NCI-H226 (cell line): ENCODE data around the gene PRKN.
"Not testable (repeated sequence)": the region's sequence is repeated elsewhere in the genome, so short reads cannot be mapped to it uniquely, and the experiment has no call there.

Experiments
- DNase-seq: peaks from one replicate; pipeline ENCODE4 v3.0.0-alpha.2; 2015

The PRKN gene

DNA sequence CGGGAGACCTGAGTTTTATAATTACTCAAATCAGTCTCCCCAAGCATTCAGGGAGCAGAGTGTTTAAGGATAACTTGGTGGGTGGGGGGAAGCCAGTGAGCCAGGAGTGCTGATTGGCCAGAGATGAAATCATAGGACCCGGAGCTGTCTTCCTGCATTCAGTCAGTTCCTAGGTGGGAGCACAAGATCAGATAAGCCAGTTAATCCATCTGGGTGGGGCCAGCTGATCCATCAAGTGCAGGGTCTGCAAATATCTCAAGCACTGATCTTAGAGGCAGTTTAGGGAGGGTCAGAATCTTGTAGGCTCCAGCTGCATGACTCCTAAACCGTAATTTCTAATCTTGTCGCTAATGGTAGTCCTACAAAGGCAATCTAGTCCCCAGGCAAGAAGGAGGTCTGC is 196.2 kb downstream of the PRKN start:
- DNase-seq: not testable (repeated sequence)

DNA sequence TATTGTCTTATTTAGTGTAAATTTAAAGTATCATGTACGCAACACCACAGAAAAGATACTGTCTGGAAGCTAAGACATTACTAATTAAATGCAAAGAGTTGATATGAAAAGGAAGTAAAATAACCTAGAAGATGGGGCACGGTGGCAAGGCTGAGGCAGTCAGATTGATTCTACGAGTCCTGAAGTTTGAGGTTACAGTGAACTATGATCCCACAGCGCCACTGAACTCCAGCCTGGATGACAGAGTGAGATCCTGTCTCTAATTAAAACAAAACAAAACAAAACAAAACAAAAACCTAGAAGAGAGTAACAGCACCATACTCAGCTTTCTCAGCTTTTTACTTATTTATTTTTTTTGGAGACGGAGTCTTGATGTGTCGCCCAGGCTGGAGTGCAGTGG is 199.0 kb downstream of the PRKN start:
- DNase-seq: no peak

DNA sequence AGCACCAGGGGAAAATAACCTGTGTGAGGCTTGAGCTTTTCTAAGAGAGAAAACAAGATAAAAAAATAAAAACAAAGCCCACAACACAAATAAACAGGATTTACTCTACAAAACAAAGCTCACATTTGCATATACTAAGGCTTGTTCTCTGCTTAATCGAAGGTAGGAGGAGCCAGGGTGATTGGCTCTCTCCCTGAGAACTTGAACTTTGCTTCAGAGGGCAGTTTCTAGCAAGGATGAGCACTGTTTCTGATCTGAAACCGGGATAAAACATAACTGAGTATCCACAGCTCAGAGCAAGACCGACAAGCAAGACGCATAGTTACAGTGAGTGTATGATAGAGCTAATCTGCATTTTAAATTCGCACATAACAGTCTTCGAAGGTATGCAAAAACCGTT is 200.6 kb downstream of the PRKN start:
- DNase-seq: no peak

DNA sequence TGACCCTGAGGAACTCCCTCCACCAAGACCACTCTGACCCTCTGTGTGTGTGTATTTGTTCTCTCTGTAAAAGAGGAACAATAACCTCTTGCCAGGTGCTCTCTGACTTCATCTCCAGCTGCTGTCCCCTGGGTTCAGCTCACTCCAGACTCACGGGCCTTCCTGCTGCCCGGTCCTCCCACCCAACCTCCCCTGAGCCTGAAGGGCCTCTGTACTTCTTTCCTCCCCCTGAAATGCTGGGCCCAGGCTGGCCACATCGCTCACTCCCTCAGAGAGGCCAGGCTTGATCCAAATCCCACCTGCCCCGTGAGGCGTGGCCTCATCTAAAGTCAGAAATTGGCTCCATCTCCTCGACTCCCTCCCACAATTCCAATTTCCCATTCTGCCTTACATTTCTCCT is 202.4 kb downstream of the PRKN start:
- DNase-seq: no peak

DNA sequence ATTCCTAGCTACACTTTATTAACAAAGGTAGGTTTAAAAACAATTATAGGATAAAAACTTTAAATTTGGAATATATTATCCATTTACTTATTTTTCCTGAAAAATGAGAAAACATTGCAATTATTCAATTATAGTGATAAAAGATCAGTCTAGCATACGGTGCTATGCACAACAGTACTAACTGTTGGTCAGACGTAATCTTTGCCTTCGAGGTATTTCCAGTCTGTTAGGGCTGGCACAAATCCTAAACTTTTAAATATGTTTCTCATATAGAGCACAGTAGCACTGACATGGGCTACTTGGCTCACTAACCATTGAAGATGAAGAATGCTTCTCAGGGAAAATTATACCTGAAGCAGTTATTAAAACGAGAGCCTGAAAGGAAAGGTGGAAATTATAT is 214.8 kb downstream of the PRKN start:
- DNase-seq: no peak

DNA sequence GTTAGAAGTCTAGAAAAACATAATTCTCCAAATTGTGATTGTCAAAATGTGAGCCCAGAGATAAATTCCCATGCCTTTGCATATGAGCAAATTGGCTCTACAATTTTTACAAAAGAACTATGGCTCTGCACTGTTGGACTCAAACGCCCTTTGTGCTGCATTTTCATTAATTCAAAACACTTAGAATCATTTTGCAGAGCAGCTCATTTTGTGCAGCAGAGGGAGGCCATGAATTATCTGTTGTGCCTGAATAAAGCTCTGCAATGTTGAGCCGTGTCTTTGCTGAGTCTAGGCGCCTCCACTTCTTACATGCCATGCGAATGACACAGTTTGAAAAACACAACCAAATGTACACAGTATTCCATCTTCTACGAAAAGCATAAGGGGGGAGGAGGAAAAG is 230.2 kb downstream of the PRKN start:
- DNase-seq: no peak

DNA sequence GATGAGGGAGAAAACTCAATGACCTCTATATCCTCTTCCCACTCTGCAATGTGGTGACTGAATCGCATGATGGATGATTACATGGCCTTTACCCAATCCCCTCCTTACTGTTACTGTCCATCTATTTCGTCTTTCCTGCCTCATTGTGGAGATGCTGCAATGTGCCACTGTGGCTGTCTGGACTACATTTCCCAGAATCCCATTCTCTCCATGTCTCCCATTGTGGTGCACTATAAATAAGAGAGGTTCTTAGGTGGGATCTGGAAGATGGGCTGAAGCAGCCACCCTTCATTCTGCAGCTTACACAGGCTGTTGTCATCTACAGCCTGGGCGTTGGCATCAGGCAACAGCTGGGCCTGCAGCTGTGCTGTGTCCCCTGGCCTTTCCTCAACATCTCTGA is 233.6 kb downstream of the PRKN start:
- no peak for DNase-seq

DNA sequence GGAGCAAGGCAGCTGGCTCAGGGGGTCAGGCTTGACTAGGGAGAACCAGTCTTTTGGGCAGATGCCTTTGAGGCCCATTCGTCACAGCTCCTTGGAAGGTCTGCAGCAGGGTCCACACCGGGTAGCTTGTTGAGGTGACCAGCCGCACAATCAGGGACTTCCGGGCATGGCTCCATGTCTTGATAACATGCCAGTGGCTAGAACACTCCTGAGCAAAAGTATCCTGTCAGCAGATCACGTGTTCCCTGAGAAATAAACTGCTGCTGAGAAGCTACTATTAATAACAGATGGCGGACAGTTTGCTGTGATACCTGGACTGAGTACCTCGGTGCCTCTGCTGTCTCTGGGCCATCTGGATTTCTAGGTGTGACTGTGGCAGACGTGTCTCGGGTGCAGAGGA is 235.9 kb downstream of the PRKN start:
- no peak for DNase-seq

DNA sequence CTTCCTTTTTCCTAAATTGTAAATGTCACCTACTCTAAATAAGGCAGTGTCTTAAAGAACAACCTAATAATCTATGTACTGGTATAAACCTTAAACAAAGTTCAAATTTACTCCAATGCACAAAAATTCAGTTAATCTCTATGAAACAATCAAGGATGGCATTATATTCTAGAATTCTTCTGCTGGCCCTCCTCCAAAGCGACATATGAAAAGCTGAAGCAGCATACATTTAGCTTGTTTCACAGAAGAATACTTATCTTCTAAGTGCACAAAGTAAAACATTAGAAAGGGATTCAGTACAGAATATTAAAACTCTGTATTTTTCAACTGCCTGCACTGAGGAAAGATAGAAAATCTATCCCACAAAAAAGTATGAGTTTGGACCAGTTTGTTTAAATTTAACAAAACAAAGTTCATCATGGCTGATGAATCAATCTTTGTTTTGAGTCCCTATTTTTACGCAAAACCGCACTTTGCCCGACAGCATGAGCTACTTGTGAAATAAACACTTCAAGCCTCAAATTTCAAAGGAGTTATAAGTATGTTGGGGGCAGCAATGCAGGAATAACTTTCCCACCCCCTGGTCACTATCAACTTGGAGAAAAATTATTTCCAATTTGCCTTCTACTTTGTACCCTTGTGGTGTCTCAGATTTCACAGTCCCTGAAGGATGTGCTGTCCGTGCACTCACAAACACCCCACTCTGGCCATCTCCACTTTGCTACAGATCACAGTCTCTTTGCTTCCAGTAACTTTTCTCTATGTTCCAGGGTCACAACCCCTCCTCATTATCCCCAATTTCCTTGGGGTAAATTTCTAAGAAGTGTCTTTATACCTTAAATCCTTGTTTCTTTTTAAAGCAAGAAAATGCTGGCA is 238.2 kb downstream of the PRKN start:
- DNase-seq: no peak

DNA sequence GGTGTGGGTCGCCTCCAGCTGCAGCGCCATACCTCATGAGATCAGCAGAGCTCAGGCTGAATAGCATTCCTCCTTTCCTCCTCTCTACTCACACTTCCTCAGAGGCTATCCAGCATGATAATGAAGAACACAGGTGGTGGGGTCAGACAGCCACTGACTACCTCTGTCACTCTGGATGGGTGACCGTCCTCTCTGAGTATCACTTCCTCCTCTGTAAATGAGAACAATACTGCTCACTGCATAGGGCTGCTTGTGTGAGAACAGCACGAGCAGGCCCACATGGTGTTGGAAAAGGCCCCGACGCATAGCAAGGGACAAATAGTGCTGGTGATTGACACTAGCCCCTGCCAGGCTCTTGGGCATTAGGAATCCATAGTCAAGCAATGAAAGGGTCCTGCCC is 239.1 kb downstream of the PRKN start:
- DNase-seq: no peak

DNA sequence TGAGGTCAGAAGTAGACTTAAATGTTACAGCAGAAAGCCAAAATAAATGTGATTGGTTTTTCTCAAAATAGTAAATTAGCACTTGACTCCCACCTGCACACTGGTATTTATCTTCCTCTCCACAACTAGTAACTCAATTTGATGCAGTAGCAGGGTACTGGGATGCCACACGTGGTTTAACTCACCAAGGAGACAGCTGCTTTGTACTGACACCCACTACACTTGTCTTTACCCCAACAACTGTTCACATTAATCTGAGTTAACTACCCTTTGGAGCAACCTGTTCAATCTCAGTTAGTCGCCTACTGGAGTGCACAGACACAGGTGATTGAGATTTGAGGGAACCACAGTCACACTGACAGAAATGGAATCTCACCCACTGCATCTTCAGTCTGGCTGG is 242.1 kb downstream of the PRKN start:
- no peak for DNase-seq

DNA sequence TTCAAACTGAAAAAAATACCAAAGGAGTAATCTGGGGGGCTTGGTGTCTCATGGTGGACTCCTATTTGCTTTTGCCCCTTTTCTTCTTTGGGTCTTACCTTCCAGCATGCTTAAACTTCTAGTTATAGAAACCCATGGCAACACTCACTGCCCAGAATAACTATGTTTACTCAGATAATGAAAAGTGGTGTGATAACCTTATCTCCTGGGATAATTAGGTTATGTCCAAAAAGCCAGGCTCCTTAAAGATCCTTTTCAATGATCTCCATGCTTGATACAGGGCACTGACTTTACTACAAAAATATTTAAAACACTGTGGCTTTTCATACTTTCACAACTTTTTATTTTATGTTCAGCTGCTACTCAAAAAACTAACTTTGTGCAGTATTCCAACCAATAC is 245.6 kb downstream of the PRKN start:
- DNase-seq: no peak

DNA sequence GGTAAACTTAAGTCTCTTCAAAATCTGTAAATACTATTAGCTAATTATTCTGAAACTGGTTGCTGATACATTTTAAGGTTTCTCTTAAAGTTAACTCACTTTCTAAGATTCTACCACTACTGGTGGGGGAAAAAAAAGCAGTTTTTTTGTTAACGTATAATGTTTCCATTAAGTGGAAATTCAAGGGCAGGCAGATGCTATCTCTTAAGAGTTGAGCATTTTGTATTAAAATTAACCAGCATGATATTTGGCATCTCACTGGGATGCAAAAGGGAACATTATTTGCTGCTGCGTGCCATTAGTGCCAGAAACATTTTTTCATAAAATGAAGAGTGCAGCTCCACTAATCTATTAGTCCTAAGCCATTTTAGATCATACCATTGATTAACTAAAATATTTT is 246.2 kb downstream of the PRKN start:
- no peak for DNase-seq

DNA sequence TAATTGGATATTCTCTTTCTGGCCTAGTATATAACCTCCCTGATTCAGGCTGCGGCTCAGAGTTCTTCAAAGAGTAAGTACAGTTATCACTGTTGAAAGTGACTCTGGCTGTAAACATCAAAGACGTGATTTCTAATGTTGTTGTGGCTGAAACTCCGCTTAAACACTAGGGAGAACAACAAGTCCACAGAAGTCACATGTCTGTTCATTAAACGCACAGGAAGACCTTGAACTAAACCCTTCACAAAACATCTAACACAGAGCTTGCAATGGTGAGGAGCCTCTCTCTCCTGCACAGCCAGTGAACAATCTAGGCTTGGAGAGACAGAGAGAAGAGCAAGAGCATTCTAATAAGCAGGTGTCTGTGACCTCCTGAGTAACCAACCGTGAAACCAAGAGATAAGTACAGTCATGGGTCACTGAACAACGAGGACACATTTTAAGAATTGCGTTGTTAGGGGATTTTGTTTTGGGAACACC is 249.3 kb downstream of the PRKN start:
- no peak for DNase-seq

DNA sequence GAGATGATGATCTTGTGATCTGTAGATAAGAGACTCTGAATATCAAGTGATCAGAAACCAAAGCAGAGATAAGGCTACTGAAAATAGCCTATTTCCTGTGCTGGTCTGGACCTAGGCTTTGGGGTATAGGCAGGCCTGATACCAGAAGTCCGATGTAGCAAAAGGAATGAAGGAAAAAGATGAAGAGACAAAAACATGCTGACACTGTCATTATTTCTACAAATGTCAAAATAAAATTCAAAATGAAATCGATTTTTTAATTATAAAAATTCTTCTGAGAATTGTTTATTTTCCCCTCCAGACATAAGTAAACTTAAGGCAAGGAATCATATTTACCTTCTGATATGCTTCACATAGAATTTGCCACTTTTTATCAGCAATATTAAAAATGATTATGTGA is 252.8 kb downstream of the PRKN start:
- no peak for DNase-seq

DNA sequence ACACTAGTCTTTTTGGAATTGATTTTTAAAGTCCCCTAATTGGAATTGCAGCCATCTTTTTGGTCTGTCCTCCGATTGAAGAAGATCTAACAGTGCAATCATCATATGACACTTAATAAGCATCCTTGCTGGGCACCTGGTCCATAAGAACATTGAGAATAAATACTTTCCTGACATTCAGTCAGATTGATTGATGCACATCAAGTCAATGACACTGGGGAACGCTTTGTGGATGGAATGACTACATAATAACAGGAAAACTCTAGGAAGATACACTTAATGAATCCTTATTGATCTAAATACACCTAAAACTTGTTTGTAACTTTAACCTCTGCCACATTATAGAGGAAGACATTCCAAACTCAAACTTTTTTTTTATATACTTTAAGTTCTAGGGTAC is 255.7 kb downstream of the PRKN start:
- DNase-seq: no peak

DNA sequence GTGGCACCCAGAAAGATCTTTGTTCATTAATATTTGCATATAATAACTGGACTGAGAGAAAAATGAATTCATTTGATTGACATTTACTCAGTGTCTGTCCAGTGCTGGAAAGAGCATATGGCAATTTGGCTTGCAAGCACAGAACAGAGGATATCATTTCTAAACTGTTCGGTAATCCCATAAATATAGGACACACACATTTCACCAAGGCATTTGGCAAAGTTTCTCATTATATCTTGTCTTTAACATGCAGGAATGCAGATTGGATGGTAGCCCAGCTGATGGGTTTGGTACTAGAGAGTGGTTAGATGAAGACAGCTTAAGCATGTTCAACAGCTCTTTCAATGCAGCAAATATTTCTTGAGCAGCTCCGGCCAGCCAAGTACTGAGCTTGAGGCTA is 259.2 kb downstream of the PRKN start:
- no peak for DNase-seq

DNA sequence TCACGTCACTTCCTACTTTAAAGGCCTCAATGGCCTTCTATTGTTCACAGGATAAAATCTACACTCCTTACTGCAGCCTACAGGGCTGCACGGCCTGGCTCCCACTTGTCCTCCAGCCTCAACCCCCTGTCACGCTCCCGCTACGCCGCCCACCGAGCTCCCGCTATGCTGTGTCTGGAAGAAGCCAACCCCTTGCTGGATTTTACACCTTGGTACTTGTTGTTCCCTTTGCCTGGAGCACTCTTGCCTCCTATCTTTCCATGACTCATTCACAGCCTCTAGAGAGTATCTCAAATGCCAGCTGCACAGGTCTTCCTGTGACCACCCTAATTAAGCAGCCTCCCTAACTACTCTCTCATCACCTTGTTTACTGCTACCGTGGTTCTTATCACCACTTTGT is 259.9 kb downstream of the PRKN start:
- no peak for DNase-seq

DNA sequence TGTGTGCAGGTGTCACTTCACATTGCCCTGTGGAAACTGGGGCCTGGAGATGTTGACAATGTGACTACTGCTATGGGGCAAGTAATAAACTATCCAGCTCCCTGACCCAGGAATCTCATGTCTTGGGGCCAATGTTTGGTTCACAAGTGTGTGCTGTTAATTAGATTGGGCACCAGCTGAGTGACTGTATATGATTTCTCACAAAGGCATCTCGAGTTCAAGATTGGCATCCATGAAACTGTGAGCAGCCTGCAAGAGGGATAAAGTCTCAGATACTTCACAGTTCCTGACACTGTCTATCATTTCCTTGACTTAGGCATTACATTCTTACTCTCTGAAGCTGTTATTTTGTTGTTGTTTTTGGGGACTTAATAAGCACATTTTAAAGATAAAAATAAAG is 264.0 kb downstream of the PRKN start:
- no peak for DNase-seq

DNA sequence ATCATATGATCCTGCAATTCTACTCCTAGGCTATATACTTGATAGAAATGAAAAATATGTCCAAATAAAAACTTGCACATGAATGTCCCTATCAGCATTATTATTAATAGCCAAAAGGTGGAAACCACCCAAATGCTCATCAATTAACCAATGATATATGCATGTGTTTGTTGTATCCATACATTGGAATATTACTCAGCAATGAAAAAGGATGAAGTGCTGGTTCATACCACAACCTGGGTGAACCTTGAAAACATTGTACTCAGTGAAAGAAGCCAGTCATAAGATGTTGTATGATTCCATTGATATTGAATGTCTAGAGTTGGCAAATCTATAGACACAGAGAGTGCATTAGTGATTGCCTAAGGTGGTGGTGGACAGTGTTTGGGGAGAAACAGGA is 267.6 kb downstream of the PRKN start:
- DNase-seq: no peak

DNA sequence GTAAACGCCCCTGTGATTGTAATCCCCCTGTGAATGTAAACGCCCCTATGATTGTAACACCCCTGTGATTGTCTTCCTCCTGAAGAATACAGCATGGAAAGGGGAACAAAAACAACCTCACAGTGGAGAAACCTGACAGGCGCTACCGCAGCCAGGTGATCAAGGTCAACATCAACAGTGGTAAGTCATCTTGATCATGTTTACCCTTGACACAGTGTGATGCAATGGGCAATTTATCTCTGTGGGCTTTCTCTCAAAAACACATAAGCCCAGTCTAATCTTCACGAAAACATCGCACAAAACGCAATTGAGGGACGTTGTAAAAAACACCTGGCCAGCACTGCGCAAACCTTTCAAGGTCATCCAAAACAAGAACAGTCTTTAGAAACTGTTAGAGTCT is 277.2 kb downstream of the PRKN start:
- no peak for DNase-seq

DNA sequence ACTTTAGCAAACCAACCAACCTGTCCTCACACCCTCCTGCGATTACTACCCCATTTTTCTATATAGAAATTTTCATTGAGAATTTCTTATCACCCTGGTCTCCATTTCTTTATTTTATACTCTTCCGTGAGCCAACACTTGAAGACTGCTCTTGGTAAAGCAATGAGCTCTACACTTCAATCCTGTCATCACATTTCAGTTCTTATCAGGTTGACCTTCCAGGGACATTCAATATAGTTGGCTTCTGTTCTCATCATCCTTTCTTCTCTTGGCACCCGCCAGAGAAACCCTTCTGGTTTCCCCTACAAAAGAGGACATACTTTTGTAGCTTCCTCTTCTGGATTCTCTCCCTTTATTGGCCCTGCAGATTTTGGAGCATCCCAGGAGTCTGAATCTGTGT is 279.3 kb downstream of the PRKN start:
- DNase-seq: no peak

DNA sequence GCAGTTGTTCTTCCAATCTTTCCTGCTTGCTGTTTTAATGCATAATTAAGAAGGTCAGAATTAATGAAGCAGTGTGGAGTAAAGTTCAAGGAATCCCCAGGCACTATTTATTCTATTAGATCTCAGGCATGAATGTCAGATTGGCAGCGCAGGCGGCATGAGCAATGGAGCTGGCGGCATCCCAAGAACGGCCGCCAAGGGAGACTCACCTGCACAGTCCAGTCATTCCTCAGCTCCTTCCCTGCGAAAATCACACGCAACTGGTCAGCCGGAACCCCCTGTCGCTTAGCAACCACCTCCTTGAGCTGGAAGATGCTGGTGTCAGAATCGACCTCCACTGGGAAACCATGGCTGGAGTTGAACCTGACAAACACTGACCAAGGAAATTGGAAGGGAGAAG is 284.5 kb downstream of the PRKN start:
- no peak for DNase-seq

DNA sequence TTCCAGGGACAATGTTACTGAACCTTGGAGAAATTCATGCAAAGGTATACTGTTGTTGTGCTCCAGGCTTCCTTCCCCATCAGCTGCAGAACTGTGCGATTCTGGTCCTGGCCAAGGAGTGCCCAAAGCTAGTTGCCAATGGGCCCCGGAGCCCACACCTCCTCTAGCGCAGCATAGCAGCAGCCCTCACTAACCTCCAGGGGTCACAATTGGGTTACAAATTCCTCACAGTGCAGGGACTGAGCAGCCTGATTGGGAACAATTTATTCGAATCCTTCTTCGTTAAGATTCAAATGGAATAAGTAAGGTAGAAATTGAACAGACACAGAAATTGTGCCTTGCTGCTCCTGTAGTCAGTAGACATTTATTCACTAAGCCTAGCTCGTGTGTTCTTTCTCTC is 284.9 kb downstream of the PRKN start:
- DNase-seq: no peak

DNA sequence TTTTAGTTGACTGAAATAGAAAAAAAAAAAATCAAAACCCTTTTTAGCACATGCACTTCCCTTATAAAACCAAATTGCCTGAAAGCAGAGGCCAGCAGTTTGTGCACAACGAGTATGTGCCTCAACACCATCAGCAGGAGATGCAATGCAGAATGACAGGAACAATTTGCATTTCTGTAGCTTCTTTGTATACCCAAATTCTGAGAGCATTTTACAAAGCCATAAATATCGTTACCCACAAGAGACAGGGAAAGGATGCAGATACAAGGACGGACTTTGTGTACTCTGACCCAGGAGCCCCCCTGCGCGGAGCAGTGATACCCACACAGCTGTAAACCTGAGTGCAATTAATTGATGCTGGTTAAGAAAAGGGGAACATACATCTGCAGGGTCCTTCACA is 285.6 kb downstream of the PRKN start:
- no peak for DNase-seq
